ENCODE measurements around the gene HELB.

HELB gene

GRCh38 chr12:66341126-66341525 lies 38.8 kb downstream of the HELB start:
- no peak overlapping the region for H3K4me3 ChIP-seq (ENCODE audit: low read depth, low read length)
- TF ChIP-seq CTCF (IDR thresholded peaks at IDR 0.05; ENCODE audit: low read depth, low read length): no peak
- no peak for DNase-seq (ENCODE audit: low read depth, low spot score)
- in situ Hi-C loops (cut with HindIII; ENCODE audit: low sequenced_read_pairs): no loop called here

GRCh38 chr12:66345212-66345611 lies 42.9 kb downstream of the HELB start:
- TF ChIP-seq CTCF (IDR thresholded peaks at IDR 0.05; ENCODE audit: low read depth, low read length): no peak
- DNase-seq (ENCODE audit: low read depth, low spot score): no peak
- H3K4me3 ChIP-seq (ENCODE audit: low read depth, low read length): no peak overlapping the region
- in situ Hi-C loops (cut with HindIII; ENCODE audit: low sequenced_read_pairs): no loop called here

GRCh38 chr12:66345956-66346355 lies 43.7 kb downstream of the HELB start:
- in situ Hi-C loops (cut with HindIII; ENCODE audit: low sequenced_read_pairs): no loop called here
- DNase-seq (ENCODE audit: low read depth, low spot score): no peak
- H3K4me3 ChIP-seq (ENCODE audit: low read depth, low read length): no peak overlapping the region
- no peak for TF ChIP-seq CTCF (IDR thresholded peaks at IDR 0.05; ENCODE audit: low read depth, low read length)

- DNase-seq (ENCODE audit: low read depth, low spot score): no peak
- TF ChIP-seq CTCF (IDR thresholded peaks at IDR 0.05; ENCODE audit: low read depth, low read length): no peak
- in situ Hi-C loops (cut with HindIII; ENCODE audit: low sequenced_read_pairs): no loop called here
- H3K4me3 ChIP-seq (ENCODE audit: low read depth, low read length): no peak overlapping the region
These were observed 49.0 kb downstream of the HELB start for GRCh38 chr12:66351301-66351700.

- H3K4me3 ChIP-seq (ENCODE audit: low read depth, low read length): no peak overlapping the region
- in situ Hi-C loops (cut with HindIII; ENCODE audit: low sequenced_read_pairs): no loop called here
- DNase-seq (ENCODE audit: low read depth, low spot score): no peak
- TF ChIP-seq CTCF (IDR thresholded peaks at IDR 0.05; ENCODE audit: low read depth, low read length): peak; percentile 51
These were observed 49.9 kb downstream of the HELB start for GRCh38 chr12:66352197-66352596.

- no peak for DNase-seq (ENCODE audit: low read depth, low spot score)
- TF ChIP-seq CTCF (IDR thresholded peaks at IDR 0.05; ENCODE audit: low read depth, low read length): no peak
- H3K4me3 ChIP-seq (ENCODE audit: low read depth, low read length): no peak overlapping the region
- in situ Hi-C loops (cut with HindIII; ENCODE audit: low sequenced_read_pairs): no loop called here
These were observed 50.6 kb downstream of the HELB start for GRCh38 chr12:66352899-66353298.

- peak; percentile 47 for DNase-seq (ENCODE audit: low read depth, low spot score)
- in situ Hi-C loops (cut with HindIII; ENCODE audit: low sequenced_read_pairs): no loop called here
- no peak overlapping the region for H3K4me3 ChIP-seq (ENCODE audit: low read depth, low read length)
- TF ChIP-seq CTCF (IDR thresholded peaks at IDR 0.05; ENCODE audit: low read depth, low read length): no peak
These were observed 52.0 kb downstream of the HELB start for GRCh38 chr12:66354291-66354690.
